Esophagus squamous epithelium (tissue), 4 donors: ENCODE results near the gene REEP2.

ENCODE experiments used
- CTCF ChIP-seq, 6 experiments: fragments of 450-650 bp in 4 of 6; fragments of 200-600 bp in 2 of 6; sonication (generic) in 2 of 6; IDR thresholded peaks; one replicate each; pipeline ENCODE4 v1.5.1; 2016 to 2019; ENCODE audit warnings: antibody characterized with exemption in 6 of 6, mild to moderate bottlenecking in 4 of 6, moderate library complexity in 4 of 6
- POLR2A ChIP-seq, 4 donors: fragments of 450-650 bp; IDR thresholded peaks; one replicate each; pipeline ENCODE4 v1.6.1; 2017; ENCODE audit warnings: antibody characterized with exemption in 4 of 4, mild to moderate bottlenecking in 4 of 4, moderate library complexity in 3 of 4

- TF ChIP-seq CTCF (IDR thresholded peaks at IDR 0.05) (no peak), POLR2A (IDR thresholded peaks at IDR 0.05) (no peak)
These were observed 9.9 kb downstream of the REEP2 start for GRCh38 chr5:138448481-138449398.
